Measurements from ENCODE around the gene FAM3D.

FAM3D gene

DNA sequence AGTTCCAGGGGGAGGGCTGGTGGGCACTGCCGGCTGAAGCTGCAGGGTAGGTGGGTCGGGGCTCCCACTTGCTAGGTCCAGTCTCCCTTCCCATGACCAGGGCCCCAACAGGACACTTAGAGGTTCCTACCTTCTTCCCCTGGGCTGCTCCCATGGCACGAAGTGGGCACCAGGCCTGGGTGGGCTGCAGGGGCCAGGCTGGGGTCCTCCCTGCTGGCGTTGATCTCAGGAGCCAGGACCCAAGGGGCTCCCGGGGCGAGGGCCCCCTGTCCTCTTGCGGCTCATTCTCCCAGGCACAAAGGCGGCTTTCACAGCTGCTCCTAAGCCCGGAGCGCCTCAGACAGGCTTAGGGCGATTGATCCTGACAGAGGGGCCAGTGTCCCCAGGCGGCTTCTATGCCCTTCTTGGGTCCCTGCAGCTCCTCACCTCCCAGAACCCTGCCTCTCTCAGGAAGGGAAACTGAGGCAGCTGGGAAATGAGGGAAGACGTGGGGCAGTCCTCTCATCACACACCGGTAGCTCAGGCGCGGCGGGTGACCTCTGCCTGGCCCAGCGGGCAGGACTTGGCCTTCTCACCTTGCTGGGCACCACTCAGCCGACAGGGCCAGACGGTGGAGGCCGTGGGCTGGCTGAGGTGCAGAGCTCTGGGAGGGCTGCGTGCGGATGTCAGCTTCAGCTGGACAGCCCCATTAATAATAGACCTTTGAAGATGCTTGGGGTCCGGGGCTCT is 39.6 kb downstream of the FAM3D start:
- no peak for DNase-seq (ENCODE audit: low spot score)

DNA sequence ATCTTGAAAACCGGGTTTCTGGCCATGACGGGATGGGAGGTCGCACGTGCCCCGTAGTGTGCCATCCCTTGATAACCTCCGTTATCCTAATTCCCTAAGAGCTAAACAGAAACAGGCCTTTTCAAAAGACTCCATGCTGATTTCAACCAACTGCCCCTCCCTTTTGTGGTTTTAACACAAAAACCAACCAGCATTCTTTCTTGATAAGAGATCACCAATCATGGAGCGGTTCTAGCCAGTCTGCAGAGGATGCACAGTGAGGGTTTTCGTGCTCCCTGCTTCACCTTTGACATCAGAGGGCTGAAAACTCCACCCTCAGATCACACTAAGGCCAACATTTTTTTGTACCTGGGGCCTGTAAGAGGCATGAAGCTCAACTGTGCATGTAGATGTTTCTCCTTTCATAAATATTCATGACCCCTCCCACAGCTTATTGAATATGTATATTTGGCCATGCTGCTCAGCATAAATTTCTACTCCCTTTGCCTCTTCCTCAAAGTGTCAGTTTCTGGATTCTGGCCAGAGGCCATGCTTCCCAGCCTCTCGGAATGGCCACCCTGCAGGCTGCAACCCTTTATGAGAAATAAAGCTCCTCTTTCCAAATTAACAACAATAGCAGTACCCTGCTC is 41.3 kb downstream of the FAM3D start:
- no peak for DNase-seq (ENCODE audit: low spot score)

DNA sequence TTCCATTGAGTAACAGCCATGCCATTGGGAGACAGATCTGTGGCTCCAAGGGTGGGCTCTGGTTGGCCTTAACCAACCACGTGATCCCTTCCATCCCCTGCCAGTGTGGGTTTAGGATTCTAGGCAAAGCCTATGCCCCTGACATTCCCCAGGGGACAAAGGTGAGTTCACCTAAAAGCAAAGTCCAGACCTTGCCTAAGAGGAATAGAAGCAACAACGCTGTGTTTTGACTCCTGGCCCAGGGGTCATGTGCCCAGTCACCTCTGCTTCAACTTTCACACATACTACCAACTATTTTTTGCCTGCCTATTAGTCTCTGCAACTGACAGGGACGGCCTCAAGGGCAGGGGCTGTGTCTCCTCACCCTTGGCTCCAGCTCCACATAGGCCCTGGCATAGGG is 42.0 kb downstream of the FAM3D start:
- no peak for DNase-seq (ENCODE audit: low spot score)

DNA sequence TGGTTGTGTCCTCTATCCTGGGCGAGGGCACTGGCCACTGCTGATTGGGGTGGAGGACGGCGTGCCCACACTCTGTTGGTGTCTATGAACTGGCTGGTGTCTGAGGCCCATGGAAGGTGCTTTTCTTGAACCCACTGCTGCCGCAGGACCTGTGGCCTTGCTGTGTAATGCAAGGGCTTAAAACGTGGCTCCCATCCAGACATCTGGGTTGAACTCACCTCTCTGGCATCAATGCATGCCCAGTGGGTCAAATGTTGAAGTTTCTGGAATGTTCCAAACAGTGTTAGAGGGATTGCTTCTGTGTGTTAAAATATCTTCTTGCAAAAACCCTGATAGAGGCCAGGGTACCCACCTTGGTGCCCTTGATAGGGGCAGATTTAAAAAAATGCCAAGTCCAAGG is 42.6 kb downstream of the FAM3D start:
- no peak for DNase-seq (ENCODE audit: low spot score)

DNA sequence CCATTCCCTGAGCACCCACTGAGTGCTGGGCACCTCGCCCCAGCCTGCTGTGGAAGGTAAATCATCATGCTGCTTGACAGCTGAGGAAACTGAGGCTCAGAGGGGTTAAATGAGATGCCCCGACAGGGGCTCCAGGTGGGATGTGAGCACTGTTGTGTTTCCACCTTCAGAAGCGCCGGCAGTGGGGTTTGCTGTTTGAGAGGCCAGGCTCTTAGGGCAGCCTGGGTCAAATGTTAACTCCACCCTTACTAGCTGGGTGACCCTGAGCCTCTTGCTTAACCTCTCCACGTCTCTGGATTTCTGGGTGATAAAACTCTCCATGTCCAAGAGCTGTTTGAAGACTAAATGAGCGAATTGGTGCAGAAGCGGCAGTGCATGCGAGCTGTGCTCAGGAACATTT is 43.1 kb downstream of the FAM3D start:
- no peak for DNase-seq (ENCODE audit: low spot score)

DNA sequence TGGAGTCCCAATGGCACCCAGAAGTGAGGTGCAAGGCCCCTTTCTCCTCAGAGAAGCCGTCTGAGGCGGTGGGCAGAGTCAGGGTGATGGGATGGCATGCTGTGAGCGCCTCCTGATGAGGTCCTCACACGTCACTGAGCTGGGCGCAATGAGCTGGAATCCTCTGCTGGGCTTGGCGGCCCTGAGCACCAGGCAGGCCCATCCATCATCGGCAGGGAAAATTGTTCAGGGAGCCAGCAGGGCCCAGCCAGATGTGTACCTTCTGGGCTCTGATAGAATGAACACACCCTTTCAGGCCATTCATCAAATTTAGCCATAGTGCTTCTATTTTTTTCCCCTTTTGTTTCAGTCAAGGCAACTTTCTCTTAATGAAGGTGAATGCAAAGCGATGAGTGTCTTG is 43.7 kb downstream of the FAM3D start:
- DNase-seq (ENCODE audit: low spot score) = no peak

DNA sequence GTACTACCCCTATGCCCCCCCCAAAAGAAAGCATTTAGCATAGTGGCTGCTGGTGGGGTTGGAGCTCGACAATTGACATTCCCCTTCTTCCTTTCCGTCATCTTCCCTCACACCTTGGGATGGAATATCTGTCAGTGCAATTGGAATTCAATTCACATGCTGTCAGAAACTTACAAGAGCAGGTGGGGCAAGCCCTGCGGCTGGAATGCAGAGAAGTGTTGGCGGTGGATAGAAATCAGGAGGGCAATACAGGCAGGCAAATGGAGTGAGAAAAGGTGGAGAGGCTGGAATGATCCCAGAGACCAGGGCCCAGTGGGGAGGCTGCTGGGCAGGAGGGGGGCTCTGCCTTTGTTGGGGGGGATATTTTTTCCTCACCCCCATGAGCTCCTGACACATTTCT is 44.1 kb downstream of the FAM3D start:
- no peak for DNase-seq (ENCODE audit: low spot score)

DNA sequence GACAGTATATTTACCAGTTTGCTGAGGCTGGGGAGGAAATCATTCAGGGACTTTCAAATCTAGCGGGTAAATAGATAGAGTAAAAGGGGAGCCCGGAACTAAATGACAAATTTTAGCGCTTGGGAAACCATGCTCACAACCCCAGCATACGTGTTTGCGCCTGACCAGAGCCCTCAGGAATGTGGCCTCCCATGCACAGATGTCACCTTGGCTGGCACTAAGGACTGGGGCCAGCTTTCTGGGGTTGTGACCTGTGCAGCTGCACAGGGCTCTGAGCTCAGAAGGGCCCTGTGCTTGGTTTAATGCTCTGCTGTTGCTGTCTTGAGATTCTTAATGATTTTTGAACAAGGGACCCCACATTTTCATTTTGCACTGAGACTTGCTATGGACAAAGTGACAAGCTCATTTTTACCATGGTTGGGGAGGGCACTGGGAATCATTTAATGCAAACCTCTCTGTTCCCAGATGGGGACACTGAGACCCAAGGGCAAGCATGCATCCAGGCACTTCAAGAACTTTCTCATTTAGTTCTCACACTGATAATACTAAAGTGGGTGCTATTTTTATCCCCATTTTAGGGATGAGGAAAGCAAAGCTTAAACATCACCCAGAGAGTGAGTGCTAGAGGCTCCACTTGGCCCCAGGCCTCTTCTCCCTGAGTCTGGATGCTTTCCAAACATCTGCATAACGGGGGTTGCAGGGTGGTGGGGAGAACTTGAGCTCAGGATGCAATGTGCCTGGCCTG is 45.3 kb downstream of the FAM3D start:
- DNase-seq (ENCODE audit: low spot score) = no peak

DNA sequence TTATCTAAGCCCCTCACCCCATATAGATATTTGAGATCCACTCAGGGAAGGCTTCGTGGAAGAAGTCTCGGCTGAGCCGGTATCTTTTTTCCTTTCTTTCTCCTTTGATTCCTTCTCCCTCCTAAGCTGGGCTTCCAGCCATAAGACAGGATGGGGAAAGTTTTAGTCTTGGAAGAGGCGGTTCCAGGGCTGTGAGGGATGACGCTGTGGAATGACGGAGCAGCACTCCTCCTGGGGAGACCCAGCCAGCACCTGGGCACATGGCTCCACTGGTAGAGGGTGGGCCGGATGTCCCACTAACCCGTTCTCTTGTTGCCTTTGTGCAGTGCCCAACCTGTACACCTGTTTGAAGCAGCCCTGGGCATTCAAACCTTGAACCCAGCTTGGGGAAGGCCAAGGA is 46.2 kb downstream of the FAM3D start:
- DNase-seq (ENCODE audit: low spot score) = no peak

DNA sequence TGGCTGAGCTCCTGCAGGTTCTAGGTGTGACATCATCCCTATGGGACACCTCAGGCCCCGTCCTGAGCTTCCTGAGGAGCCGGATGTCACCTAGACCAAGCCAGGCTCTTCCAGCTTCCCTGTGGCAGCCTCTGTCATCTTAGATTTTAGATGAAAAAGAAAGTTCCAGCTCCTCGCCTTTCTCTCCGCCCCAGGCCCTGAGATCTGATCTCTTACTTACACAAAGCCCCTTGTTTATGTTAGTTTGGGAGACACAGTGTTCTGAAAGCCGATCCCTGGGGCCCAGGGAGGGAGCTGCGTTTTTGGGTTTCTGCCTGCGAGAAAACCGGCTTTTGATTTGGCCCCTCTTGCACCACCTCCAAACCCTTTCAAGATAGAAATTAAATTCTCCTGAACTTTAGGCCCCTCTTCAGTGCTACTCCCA is 49.2 kb downstream of the FAM3D start:
- no peak for DNase-seq (ENCODE audit: low spot score)

DNA sequence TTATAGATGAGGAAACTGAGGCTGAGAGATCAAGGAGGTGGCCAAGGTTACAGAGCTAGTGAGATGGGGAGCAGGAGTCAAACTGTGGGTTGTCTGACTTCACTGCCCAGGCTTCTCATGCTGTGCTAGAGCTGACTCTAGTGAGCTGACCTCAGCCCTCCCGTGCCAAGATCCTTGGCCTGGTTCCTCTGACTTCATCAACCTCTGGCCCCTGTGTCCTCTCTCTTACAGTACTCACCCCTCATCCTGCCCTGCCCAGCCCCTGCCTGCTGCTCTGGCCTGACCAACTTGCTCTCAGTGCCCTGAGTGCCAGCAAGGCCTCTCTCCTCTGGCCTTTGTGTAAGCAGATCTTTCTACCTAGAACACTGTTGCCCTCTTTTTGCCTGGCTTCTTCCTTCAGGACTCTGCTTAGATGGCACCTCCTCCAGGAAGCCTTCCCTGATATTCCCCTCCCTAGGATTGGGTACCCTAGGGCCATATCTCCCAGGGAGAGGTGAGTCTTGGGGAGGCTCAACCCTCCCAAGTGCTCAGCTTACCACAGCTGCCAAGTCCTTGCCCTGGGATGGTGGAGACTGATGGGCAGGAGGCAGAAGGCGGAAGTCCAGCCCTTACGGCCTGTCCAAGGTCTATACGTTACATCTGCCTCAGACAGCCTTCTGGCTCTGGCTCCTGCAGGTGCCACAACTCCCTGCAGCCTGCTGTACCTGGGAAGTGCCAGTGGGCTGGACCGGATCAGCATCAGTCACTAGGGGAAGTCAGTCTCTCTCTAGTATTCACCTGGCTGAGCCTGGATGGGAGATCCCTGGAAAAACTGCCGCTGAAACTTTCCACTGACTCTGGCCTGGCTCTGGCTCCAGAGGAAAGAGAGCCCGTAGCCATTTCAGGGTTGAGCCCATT is 53.1 kb downstream of the FAM3D start:
- DNase-seq (ENCODE audit: low spot score) = no peak

DNA sequence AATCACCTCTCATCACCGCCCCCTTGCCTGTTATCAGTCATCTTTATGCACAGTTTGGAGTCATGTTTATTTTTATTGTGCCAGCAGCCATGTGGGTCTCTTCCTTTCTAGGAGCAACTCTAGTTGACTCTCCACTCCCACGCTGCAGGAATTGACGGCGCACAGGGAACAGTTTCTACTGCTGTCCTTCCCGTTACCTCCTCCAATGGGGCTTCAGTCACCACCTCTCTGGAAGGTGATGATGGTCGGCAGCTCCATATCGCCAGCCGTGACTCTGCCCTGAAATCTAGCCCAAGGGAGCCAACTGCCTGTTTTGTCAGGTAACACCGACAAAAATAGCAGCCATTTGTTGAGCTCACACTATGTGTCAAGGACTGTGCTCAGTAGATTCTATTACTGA is 53.7 kb downstream of the FAM3D start:
- no peak for DNase-seq (ENCODE audit: low spot score)

DNA sequence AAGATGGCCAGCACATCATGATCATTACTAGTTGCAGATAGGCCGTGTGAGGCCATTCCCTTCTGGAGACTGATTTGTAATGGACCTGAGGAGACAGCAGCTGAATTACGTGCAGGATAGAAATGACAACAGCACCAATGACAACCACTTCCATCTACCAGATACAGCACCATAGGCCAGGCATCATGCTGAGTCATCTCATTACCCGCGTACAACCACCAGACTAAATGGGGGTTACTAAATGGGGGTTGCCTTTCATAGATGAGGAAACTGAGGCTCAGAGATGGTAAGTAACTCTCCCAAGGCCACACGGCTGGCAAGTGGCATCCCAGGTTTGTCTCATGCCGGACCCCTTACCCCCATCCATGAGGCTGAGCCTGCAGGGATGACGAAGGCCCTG is 56.6 kb downstream of the FAM3D start:
- DNase-seq (ENCODE audit: low spot score) = no peak

DNA sequence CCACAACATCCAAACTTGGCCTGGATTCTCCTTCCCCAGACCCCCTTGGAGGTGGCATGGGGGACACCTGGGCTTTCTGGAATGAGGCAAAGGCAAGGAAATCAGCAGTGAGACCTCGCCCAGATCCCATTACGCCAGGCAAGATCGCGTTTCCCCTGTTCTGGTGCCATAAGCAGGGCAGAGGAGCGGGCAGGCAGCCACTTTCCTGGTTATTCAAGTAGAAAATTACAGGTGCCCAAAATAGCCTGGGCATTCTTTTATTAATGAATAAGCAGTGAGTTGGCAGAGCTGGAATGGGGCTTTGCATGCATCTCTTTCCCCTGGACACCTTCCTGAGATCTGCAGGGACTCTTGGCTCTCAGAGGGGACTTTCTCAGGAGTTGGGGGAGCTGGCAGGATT is 57.9 kb downstream of the FAM3D start:
- DNase-seq (ENCODE audit: low spot score) = no peak

DNA sequence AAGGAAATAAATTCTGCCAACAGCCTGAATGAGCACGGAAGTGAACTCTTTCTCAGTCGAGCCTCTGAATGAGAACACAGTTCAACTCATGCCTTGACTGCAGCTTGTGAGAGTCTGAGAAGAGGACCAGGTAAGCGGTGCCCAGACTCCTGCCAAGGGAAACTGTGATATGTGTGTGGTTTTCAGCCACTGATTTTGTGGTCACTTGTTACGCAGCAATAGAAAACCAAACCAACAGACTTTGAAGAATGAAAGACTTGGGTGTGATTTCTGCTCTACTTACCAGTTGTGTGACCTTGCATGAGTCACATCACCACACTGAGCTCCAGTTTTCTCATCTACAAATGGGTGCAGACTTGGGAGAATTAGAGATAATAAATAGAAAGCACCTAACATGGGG is 58.8 kb downstream of the FAM3D start:
- DNase-seq (ENCODE audit: low spot score) = no peak

DNA sequence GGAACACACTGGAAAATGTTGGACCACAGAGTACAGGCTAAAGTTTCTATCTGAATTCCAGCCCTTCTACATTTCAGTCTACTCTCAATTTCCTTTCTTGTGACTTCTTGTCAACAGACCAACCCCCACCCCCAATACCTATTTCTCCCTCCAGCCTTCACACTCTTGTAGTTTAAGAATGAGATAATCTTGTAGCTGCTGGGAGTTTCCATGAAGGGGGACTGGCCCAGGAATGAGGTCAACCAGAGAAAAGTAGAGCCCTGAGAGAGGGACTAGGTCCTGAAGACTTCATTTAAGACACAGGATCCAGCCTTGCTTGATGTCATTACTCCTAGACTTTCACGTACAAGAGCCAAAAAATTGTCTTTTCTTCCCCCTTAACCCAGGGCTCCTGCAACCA is 59.9 kb downstream of the FAM3D start:
- DNase-seq (ENCODE audit: low spot score) = no peak

DNA sequence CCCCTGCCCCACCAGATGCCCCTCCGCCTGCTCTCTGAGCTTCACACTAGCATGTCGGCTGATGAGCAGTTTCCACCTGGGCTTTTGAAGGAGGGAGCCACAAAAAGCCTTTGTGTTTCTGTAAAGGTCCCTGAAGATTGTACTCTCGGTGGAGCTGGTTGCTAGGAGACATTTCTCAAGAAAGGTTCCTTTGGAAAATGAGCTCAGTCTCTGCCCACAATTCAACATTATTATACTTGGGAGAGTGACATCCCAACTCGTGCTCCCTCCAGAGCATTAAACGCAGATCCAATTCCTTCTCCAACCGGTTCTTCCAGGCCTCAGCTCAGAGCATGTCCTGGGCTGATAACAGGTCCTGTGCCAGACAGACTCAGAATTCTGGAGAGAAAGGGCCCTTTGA is 62.5 kb downstream of the FAM3D start:
- DNase-seq (ENCODE audit: low spot score) = no peak

DNA sequence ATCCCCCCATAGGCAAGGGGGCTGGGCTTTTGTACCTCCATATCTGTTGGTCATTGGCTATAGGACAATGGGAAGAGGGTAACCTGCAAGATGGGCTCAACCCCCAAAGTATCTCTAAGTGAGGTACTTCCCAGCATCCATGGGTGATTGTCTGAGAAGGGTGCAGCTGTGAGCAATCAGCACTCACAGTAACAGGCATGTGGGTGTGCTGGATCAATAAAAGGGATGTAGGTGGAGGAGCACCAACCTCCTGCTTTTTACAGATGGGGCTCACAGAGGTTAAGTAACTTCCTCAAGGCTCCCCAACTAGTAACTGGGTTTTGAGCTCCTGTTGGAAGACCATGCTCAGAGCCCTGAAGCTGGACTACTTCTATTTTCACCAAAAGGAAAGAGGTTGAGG is 63.0 kb downstream of the FAM3D start:
- no peak for DNase-seq (ENCODE audit: low spot score)

DNA sequence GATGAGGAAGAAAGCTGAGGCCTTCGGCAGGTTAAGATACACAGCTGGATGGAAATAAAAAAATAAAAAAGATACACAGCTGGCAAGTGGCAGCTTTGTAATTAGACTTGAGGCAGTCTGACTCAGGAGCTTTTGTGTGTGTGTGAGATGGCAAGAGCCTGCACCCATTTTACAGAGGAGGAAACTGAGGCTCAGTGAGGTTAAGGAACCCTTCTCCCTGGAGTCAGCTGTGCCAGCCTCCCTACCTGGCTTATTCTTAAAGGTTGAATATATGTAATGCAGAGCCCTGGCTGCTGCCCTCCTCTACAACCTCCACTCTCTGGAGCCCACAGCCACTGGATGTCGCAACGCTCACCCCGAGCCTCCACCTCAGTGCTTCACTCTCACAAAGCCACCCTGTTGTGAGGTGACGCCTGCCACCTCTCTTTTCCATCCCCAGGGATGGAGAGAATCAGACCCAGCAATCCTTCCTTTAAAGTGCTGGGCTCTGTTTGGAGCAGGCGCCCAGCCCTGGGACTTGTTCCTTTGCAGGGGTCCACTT is 68.7 kb downstream of the FAM3D start:
- DNase-seq (ENCODE audit: low spot score) = no peak

DNA sequence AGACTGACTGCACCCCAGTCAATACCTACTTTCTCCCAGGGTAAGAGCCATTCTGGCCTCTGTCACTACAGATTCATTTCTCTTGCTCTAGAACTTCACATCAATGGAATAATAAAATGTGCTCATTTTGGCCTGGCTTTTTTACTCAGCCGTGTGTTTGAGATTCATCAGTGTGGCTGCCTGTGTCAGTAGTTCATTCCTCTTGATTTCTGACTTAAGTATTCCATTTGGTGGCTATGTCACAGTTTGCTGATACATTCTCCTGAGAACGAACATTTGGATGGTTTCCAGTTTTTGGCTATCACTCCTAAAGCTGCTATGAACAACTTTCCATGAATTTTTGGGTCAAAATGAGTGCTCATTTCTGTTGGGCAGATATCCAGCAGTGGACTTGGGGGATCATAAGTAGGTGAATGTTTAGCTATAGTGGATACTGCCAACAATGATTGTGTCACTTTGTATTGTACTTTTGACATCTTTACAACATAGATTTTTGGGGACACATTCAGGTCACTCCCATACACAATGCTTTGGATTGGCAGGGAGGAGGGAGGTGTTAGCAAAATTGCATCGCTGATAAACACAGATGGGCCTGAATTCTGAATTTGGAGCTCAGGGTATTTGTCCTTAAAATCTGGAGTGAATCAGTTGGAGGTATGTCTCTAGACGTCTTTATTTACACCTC is 69.6 kb downstream of the FAM3D start:
- DNase-seq (ENCODE audit: low spot score) = no peak

DNA sequence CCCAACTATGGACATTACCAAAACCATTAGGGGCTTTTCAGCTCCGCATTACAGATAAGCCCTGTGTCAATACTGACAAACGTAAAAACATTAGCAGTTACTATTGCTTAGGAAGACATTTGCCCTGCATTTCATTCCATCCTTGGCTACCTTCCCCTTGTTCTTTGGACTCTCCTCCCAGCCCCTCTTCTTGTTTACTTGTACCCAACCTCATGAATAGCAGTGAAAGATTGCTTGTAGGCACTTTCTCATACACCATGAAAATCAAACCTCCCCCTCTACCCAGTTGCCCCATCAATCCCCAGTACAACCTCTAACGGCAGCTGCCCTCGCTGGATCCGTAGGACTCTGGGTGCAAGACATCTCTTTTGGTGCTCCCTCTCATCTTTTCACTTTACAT is 72.5 kb downstream of the FAM3D start:
- DNase-seq (ENCODE audit: low spot score) = no peak
